ENCODE data around the gene ETS1.

The ETS1 gene

GRCh38 chr11:128575174-128575960 lies 12.0 kb downstream of the ETS1 start:
- H3K36me3 ChIP-seq (ENCODE audit: insufficient read depth, low read length): no peaks in the 10 kb centered on the region
- no peak overlapping the region for H3K4me3 ChIP-seq (ENCODE audit: low read depth in 1 of 2, low read length in 2 of 2)
- peak overlapping the region; percentile 24 for H3K27ac ChIP-seq (ENCODE audit: low read depth, low read length)
- H3K27me3 ChIP-seq (ENCODE audit: control insufficient read depth in 1 of 2, insufficient read depth in 2 of 2, low read length in 2 of 2): no peaks in the 10 kb centered on the region
- H3K9me3 ChIP-seq (ENCODE audit: low read length): no peaks in the 10 kb centered on the region
- H3K9ac ChIP-seq (ENCODE audit: low read length): no peak overlapping the region
- peaks cover 14% of the 10 kb centered on the region for H3K4me1 ChIP-seq (ENCODE audit: insufficient read depth, low read length)

- Histone ChIP-seq H3K27ac (ENCODE audit: low read depth, low read length) (no peak overlapping the region), H3K9ac (ENCODE audit: low read length) (no peak overlapping the region), H3K27me3 (ENCODE audit: control insufficient read depth in 1 of 2, insufficient read depth in 2 of 2, low read length in 2 of 2) (no peaks in the 10 kb centered on the region), H3K4me3 (ENCODE audit: low read depth in 1 of 2, low read length in 2 of 2) (no peak overlapping the region), H3K9me3 (ENCODE audit: low read length) (no peaks in the 10 kb centered on the region), H3K4me1 (ENCODE audit: insufficient read depth, low read length) (peaks cover 14% of the 10 kb centered on the region), H3K36me3 (ENCODE audit: insufficient read depth, low read length) (no peaks in the 10 kb centered on the region)
Observed at GRCh38 chr11:128574576-128575011, 12.8 kb downstream of the ETS1 start.

GRCh38 chr11:128573638-128574037 lies 13.7 kb downstream of the ETS1 start:
- Histone ChIP-seq H3K4me3 (ENCODE audit: low read depth in 1 of 2, low read length in 2 of 2) (no peak overlapping the region), H3K27me3 (ENCODE audit: control insufficient read depth in 1 of 2, insufficient read depth in 2 of 2, low read length in 2 of 2) (no peaks in the 10 kb centered on the region), H3K9me3 (ENCODE audit: low read length) (no peaks in the 10 kb centered on the region), H3K27ac (ENCODE audit: low read depth, low read length) (no peak overlapping the region), H3K9ac (ENCODE audit: low read length) (no peak overlapping the region), H3K4me1 (ENCODE audit: insufficient read depth, low read length) (peaks cover 14% of the 10 kb centered on the region), H3K36me3 (ENCODE audit: insufficient read depth, low read length) (no peaks in the 10 kb centered on the region)

GRCh38 chr11:128572965-128573364 lies 14.4 kb downstream of the ETS1 start:
- H3K36me3 ChIP-seq (ENCODE audit: insufficient read depth, low read length): no peaks in the 10 kb centered on the region
- H3K4me3 ChIP-seq (ENCODE audit: low read depth in 1 of 2, low read length in 2 of 2): no peak overlapping the region
- peaks cover 12% of the 10 kb centered on the region for H3K4me1 ChIP-seq (ENCODE audit: insufficient read depth, low read length)
- H3K9ac ChIP-seq (ENCODE audit: low read length): no peak overlapping the region
- H3K9me3 ChIP-seq (ENCODE audit: low read length): no peaks in the 10 kb centered on the region
- H3K27me3 ChIP-seq (ENCODE audit: control insufficient read depth in 1 of 2, insufficient read depth in 2 of 2, low read length in 2 of 2): no peaks in the 10 kb centered on the region
- no peak overlapping the region for H3K27ac ChIP-seq (ENCODE audit: low read depth, low read length)

- Histone ChIP-seq H3K27ac (ENCODE audit: low read depth, low read length) (no peak overlapping the region), H3K9ac (ENCODE audit: low read length) (no peak overlapping the region), H3K9me3 (ENCODE audit: low read length) (no peaks in the 10 kb centered on the region), H3K27me3 (ENCODE audit: control insufficient read depth in 1 of 2, insufficient read depth in 2 of 2, low read length in 2 of 2) (no peaks in the 10 kb centered on the region), H3K4me1 (ENCODE audit: insufficient read depth, low read length) (no peaks in the 10 kb centered on the region), H3K4me3 (ENCODE audit: low read depth in 1 of 2, low read length in 2 of 2) (no peak overlapping the region), H3K36me3 (ENCODE audit: insufficient read depth, low read length) (no peaks in the 10 kb centered on the region)
Observed at GRCh38 chr11:128570632-128571031, 16.7 kb downstream of the ETS1 start.

GRCh38 chr11:128569291-128569690 lies 18.1 kb downstream of the ETS1 start:
- Histone ChIP-seq H3K36me3 (ENCODE audit: insufficient read depth, low read length) (no peaks in the 10 kb centered on the region), H3K9ac (ENCODE audit: low read length) (no peak overlapping the region), H3K9me3 (ENCODE audit: low read length) (no peaks in the 10 kb centered on the region), H3K4me3 (ENCODE audit: low read depth in 1 of 2, low read length in 2 of 2) (no peak overlapping the region), H3K27ac (ENCODE audit: low read depth, low read length) (no peak overlapping the region), H3K4me1 (ENCODE audit: insufficient read depth, low read length) (no peaks in the 10 kb centered on the region), H3K27me3 (ENCODE audit: control insufficient read depth in 1 of 2, insufficient read depth in 2 of 2, low read length in 2 of 2) (no peaks in the 10 kb centered on the region)

GRCh38 chr11:128568166-128568778 lies 19.1 kb downstream of the ETS1 start:
- H3K4me3 ChIP-seq (ENCODE audit: low read depth in 1 of 2, low read length in 2 of 2): no peak overlapping the region
- no peaks in the 10 kb centered on the region for H3K27me3 ChIP-seq (ENCODE audit: control insufficient read depth in 1 of 2, insufficient read depth in 2 of 2, low read length in 2 of 2)
- H3K36me3 ChIP-seq (ENCODE audit: insufficient read depth, low read length): no peaks in the 10 kb centered on the region
- H3K9ac ChIP-seq (ENCODE audit: low read length): no peak overlapping the region
- H3K27ac ChIP-seq (ENCODE audit: low read depth, low read length): no peak overlapping the region
- no peaks in the 10 kb centered on the region for H3K9me3 ChIP-seq (ENCODE audit: low read length)
- H3K4me1 ChIP-seq (ENCODE audit: insufficient read depth, low read length): no peaks in the 10 kb centered on the region

- Histone ChIP-seq H3K4me1 (ENCODE audit: insufficient read depth, low read length) (no peaks in the 10 kb centered on the region), H3K27me3 (ENCODE audit: control insufficient read depth in 1 of 2, insufficient read depth in 2 of 2, low read length in 2 of 2) (no peaks in the 10 kb centered on the region), H3K27ac (ENCODE audit: low read depth, low read length) (no peak overlapping the region), H3K9me3 (ENCODE audit: low read length) (no peaks in the 10 kb centered on the region), H3K9ac (ENCODE audit: low read length) (no peak overlapping the region), H3K4me3 (ENCODE audit: low read depth in 1 of 2, low read length in 2 of 2) (no peak overlapping the region), H3K36me3 (ENCODE audit: insufficient read depth, low read length) (no peaks in the 10 kb centered on the region)
Observed at GRCh38 chr11:128567130-128567529, 20.2 kb downstream of the ETS1 start.

GRCh38 chr11:128565881-128566280 lies 21.5 kb downstream of the ETS1 start:
- Histone ChIP-seq H3K36me3 (ENCODE audit: insufficient read depth, low read length) (no peaks in the 10 kb centered on the region), H3K4me3 (ENCODE audit: low read depth in 1 of 2, low read length in 2 of 2) (no peak overlapping the region), H3K27me3 (ENCODE audit: control insufficient read depth in 1 of 2, insufficient read depth in 2 of 2, low read length in 2 of 2) (no peaks in the 10 kb centered on the region), H3K9me3 (ENCODE audit: low read length) (no peaks in the 10 kb centered on the region), H3K27ac (ENCODE audit: low read depth, low read length) (no peak overlapping the region), H3K4me1 (ENCODE audit: insufficient read depth, low read length) (no peaks in the 10 kb centered on the region), H3K9ac (ENCODE audit: low read length) (no peak overlapping the region)

- Histone ChIP-seq H3K4me1 (ENCODE audit: insufficient read depth, low read length) (no peaks in the 10 kb centered on the region), H3K4me3 (ENCODE audit: low read depth in 1 of 2, low read length in 2 of 2) (no peak overlapping the region), H3K27me3 (ENCODE audit: control insufficient read depth in 1 of 2, insufficient read depth in 2 of 2, low read length in 2 of 2) (no peaks in the 10 kb centered on the region), H3K9me3 (ENCODE audit: low read length) (no peaks in the 10 kb centered on the region), H3K27ac (ENCODE audit: low read depth, low read length) (no peak overlapping the region), H3K9ac (ENCODE audit: low read length) (no peak overlapping the region), H3K36me3 (ENCODE audit: insufficient read depth, low read length) (no peaks in the 10 kb centered on the region)
Observed at GRCh38 chr11:128564642-128565245, 22.6 kb downstream of the ETS1 start.

GRCh38 chr11:128563942-128564641 lies 23.3 kb downstream of the ETS1 start:
- Histone ChIP-seq H3K9ac (ENCODE audit: low read length) (no peak overlapping the region), H3K4me3 (ENCODE audit: low read depth in 1 of 2, low read length in 2 of 2) (no peak overlapping the region), H3K9me3 (ENCODE audit: low read length) (no peaks in the 10 kb centered on the region), H3K27ac (ENCODE audit: low read depth, low read length) (no peak overlapping the region), H3K4me1 (ENCODE audit: insufficient read depth, low read length) (no peaks in the 10 kb centered on the region), H3K27me3 (ENCODE audit: control insufficient read depth in 1 of 2, insufficient read depth in 2 of 2, low read length in 2 of 2) (no peaks in the 10 kb centered on the region), H3K36me3 (ENCODE audit: insufficient read depth, low read length) (no peaks in the 10 kb centered on the region)
